ENCODE measurements around the gene FUBP1. TPM values are rescaled to one million over a fixed set of nuclear protein-coding genes. Genes with fewer than 3 reads are reported as not detected.

Gene FUBP1
- total and polyA plus RNA-seq, 9 of the 15 experiments (the other 6 are each of a cell fraction or from before 2014, with no cell fraction given), result 104 to 294 (median 213) TPM

GRCh38 chr1:77961392-77961791 is 17.5 kb downstream of the FUBP1 start:
- peaks cover 55% of the 10 kb centered on the region for H3K79me2 ChIP-seq (ENCODE audit: control insufficient read depth, insufficient read depth, low read length)
- in situ Hi-C loops (cut with MboI), result no loop called here
- no peak for ATAC-seq

More at GRCh38 chr1:77961392-77961791, 17.5 kb downstream of the FUBP1 start:
- DNase-seq (ENCODE audit: extremely low read depth in 1 of 4, low spot score in 3 of 4), result no peak
- TF ChIP-seq HINFP (tag; conservative IDR thresholded peaks at IDR 0.05; ENCODE audit: low read depth), result no peak
- TF ChIP-seq NFXL1 (CRISPR knock-in tag; IDR thresholded peaks at IDR 0.05), result no peak
- no peak for TF ChIP-seq IRF1 (CRISPR knock-in tag; IDR thresholded peaks at IDR 0.05; ENCODE audit: borderline replicate concordance)
- TF ChIP-seq ELF1 (tag; IDR thresholded peaks at IDR 0.05), result no peak
- no peak for TF ChIP-seq XRCC5 (IDR thresholded peaks at IDR 0.05; ENCODE audit: low read depth, low read length)
- TF ChIP-seq ZNF699 (CRISPR knock-in tag; IDR thresholded peaks at IDR 0.05; ENCODE audit: insufficient replicate concordance), result no peak
- no peak for TF ChIP-seq HMBOX1 (IDR thresholded peaks at IDR 0.05)
- no peak for TF ChIP-seq ZFP36 (IDR thresholded peaks at IDR 0.05; ENCODE audit: low read depth, low read length, partially characterized antibody)
- TF ChIP-seq BCOR (IDR thresholded peaks at IDR 0.05), result no peak
- TF ChIP-seq ILK (tag; IDR thresholded peaks at IDR 0.05; ENCODE audit: borderline replicate concordance, low read depth), result no peak
- no peak for TF ChIP-seq ZNF778 (CRISPR knock-in tag; IDR thresholded peaks at IDR 0.05)
- no peak for TF ChIP-seq ZNF766 (CRISPR knock-in tag; conservative IDR thresholded peaks at IDR 0.05)
- no peak for TF ChIP-seq ZKSCAN1 (IDR thresholded peaks at IDR 0.05; ENCODE audit: low read depth, low read length)
- TF ChIP-seq, protein P1, sequence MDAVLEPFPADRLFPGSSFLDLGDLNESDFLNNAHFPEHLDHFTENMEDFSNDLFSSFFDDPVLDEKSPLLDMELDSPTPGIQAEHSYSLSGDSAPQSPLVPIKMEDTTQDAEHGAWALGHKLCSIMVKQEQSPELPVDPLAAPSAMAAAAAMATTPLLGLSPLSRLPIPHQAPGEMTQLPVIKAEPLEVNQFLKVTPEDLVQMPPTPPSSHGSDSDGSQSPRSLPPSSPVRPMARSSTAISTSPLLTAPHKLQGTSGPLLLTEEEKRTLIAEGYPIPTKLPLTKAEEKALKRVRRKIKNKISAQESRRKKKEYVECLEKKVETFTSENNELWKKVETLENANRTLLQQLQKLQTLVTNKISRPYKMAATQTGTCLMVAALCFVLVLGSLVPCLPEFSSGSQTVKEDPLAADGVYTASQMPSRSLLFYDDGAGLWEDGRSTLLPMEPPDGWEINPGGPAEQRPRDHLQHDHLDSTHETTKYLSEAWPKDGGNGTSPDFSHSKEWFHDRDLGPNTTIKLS (IDR thresholded peaks at IDR 0.05; ENCODE audit: borderline replicate concordance, low read depth), result no peak
- no peak for TF ChIP-seq ZBTB33 (CRISPR knock-in tag; IDR thresholded peaks at IDR 0.05)
- TF ChIP-seq ZNF695 (CRISPR knock-in tag; IDR thresholded peaks at IDR 0.05), result no peak
- TF ChIP-seq RNF2 (IDR thresholded peaks at IDR 0.05), result no peak
- Histone ChIP-seq H3K9ac (ENCODE audit: insufficient read depth in 1 of 2, low read depth in 2 of 2, low read length in 2 of 2) (no peak overlapping the region), H3K4me3 (no peak overlapping the region), H3K27ac (ENCODE audit: extremely low read depth, low read depth, low read length) (no peak overlapping the region), H3K9me1 (ENCODE audit: control insufficient read depth, insufficient read depth, low read length) (no peaks in the 10 kb centered on the region), H2AFZ (ENCODE audit: low read depth, low read length) (no peak overlapping the region), H3K36me3 (ENCODE audit: control insufficient read depth, insufficient read depth, low read length) (peaks cover 100% of the 10 kb centered on the region), H3K9me3 (replicated peaks; ENCODE audit: control insufficient read depth, insufficient read depth, low read depth, low read length) (no peaks in the 10 kb centered on the region), H3K4me2 (ENCODE audit: insufficient read depth, low read length) (no peak overlapping the region), H4K20me1 (replicated peaks; ENCODE audit: control insufficient read depth, insufficient read depth, low read length) (no peaks in the 10 kb centered on the region), H3K27me3 (ENCODE audit: control insufficient read depth in 2 of 2, insufficient read depth in 2 of 2, low read length in 2 of 2) (no peaks in the 10 kb centered on the region), H3K4me1 (replicated peaks in 1 of 2; ENCODE audit: control insufficient read depth in 2 of 2, insufficient read depth in 2 of 2, low read length in 2 of 2) (no peaks in the 10 kb centered on the region)
- no TSS peak for BruUV-seq (replicated peaks)
- POLR2A ChIA-PET, result interaction anchor here (1.1 to 2.4 kb wide), 2 partner anchors 15 to 17 kb away, joined by 4 to 6 read pairs; partner anchors contain the start of gene FUBP1
- WGBS (ENCODE audit: insufficient coverage, low coverage, missing lambda C conversion rate), result 94% methylated on average over 2 of the region's 2 CpGs
- CTCF ChIA-PET (ENCODE audit: low intra/inter-chr PET ratio), result no interaction called here
- FAIRE-seq, result no peak
- intact Hi-C loops (cut with micrococcal nuclease), result no loop called here
